PFSK-1 (cell line): Measurements from ENCODE around the gene DDN.

Experiments
- FOXP2 ChIP-seq: optimal IDR thresholded peaks from 2 replicates; pipeline ENCODE3; 2011; ENCODE audit warnings: borderline replicate concordance, control low read depth, inconsistent platforms; ENCODE audit not compliant: insufficient read depth; ENCODE audit errors: extremely low read length, extremely low read depth
- POLR2AphosphoS5 ChIP-seq: IDR thresholded peaks from 2 replicates; pipeline ENCODE4 v1.6.1; 2012; ENCODE audit warnings: low read depth, mild to moderate bottlenecking, control low read depth, low read length, moderate library complexity
- REST ChIP-seq, 2 experiments: IDR thresholded peaks; 2 replicates each; pipeline versions ENCODE4 v1.6.1 to v1.8.0; 2011 to 2012; ENCODE audit warnings: low read depth in 2 of 2, low read length in 2 of 2, control low read depth in 1 of 2, inconsistent platforms in 1 of 2, mild to moderate bottlenecking in 1 of 2, moderate library complexity in 1 of 2; ENCODE audit not compliant: insufficient read depth in 1 of 2
- SIN3A ChIP-seq: IDR thresholded peaks from 2 replicates; pipeline ENCODE4 v1.6.1; 2012; ENCODE audit warnings: mild to moderate bottlenecking, low read length, moderate library complexity, borderline replicate concordance; ENCODE audit not compliant: insufficient read depth
- TAF1 ChIP-seq: IDR thresholded peaks from 2 replicates; pipeline ENCODE4 v1.6.1; 2012; ENCODE audit warnings: low read length, control low read depth, borderline replicate concordance; ENCODE audit not compliant: insufficient read depth

The DDN gene

GRCh38 chr12:49026678-49027480, 27.7 kb upstream of the DDN start:
- TF ChIP-seq FOXP2: no peak
- no peak for TF ChIP-seq REST (IDR thresholded peaks at IDR 0.05; ENCODE audit: insufficient read depth in 1 of 2, low read depth in 2 of 2, low read length in 2 of 2)
- no peak for TF ChIP-seq TAF1
- TF ChIP-seq POLR2AphosphoS5: no peak

- no peak for TF ChIP-seq SIN3A
Observed at GRCh38 chr12:49026101-49026500, 26.9 kb upstream of the DDN start.

GRCh38 chr12:49025463-49025862, 26.3 kb upstream of the DDN start:
- TF ChIP-seq REST (IDR thresholded peaks at IDR 0.05; ENCODE audit: insufficient read depth in 1 of 2, low read depth in 2 of 2, low read length in 2 of 2): no peak
- TF ChIP-seq TAF1: no peak
- TF ChIP-seq FOXP2: no peak
- no peak for TF ChIP-seq POLR2AphosphoS5
- no peak for TF ChIP-seq SIN3A

- TF ChIP-seq TAF1: no peak
- TF ChIP-seq REST (IDR thresholded peaks at IDR 0.05; ENCODE audit: insufficient read depth in 1 of 2, low read depth in 2 of 2, low read length in 2 of 2): no peak
- TF ChIP-seq FOXP2: no peak
- TF ChIP-seq POLR2AphosphoS5: no peak
- no peak for TF ChIP-seq SIN3A
Observed at GRCh38 chr12:49024543-49024942, 25.4 kb upstream of the DDN start.

- no peak for TF ChIP-seq POLR2AphosphoS5
- no peak for TF ChIP-seq REST (IDR thresholded peaks at IDR 0.05; ENCODE audit: insufficient read depth in 1 of 2, low read depth in 2 of 2, low read length in 2 of 2)
- TF ChIP-seq SIN3A: no peak
- TF ChIP-seq FOXP2: no peak
- TF ChIP-seq TAF1: no peak
Observed at GRCh38 chr12:49023812-49024211, 24.6 kb upstream of the DDN start.
